ENCODE measurements around the gene DENND1C. TPM values are rescaled to one million over a fixed set of nuclear protein-coding genes. Genes with fewer than 3 reads are reported as not detected.

DENND1C gene
- total RNA-seq, 1 donor from 2014 or later = 15.1 TPM

- Histone ChIP-seq H3K27me3 (ENCODE audit: low read depth) (no peaks in the 10 kb centered on the region), H3K27ac (no peak overlapping the region), H3K9me3 (no peaks in the 10 kb centered on the region), H3K4me1 (no peaks in the 10 kb centered on the region), H3K36me3 (no peaks in the 10 kb centered on the region), H3K4me3 (no peak overlapping the region)
- intact Hi-C loops (cut with DNase I) = no loop called here
- no peak for ATAC-seq
- TF ChIP-seq CTCF (IDR thresholded peaks at IDR 0.05) = no peak
- no peak for DNase-seq
Observed at GRCh38 chr19:6491802-6492592, 10.4 kb upstream of the DENND1C start.

- Histone ChIP-seq H3K4me1 (no peaks in the 10 kb centered on the region), H3K9me3 (no peaks in the 10 kb centered on the region), H3K27me3 (ENCODE audit: low read depth) (no peaks in the 10 kb centered on the region), H3K27ac (no peak overlapping the region), H3K36me3 (no peaks in the 10 kb centered on the region), H3K4me3 (no peak overlapping the region)
- TF ChIP-seq CTCF (IDR thresholded peaks at IDR 0.05) = no peak
- intact Hi-C loops (cut with DNase I) = no loop called here
- no peak for DNase-seq
- ATAC-seq = no peak
Observed at GRCh38 chr19:6490134-6490533, 8.5 kb upstream of the DENND1C start.

GRCh38 chr19:6489278-6490061 lies 7.9 kb upstream of the DENND1C start:
- Histone ChIP-seq H3K36me3 (no peaks in the 10 kb centered on the region), H3K4me1 (no peaks in the 10 kb centered on the region), H3K4me3 (no peak overlapping the region), H3K27me3 (ENCODE audit: low read depth) (no peaks in the 10 kb centered on the region), H3K27ac (no peak overlapping the region), H3K9me3 (no peaks in the 10 kb centered on the region)
- DNase-seq (no peak), ATAC-seq (no peak)
- no peak for TF ChIP-seq CTCF (IDR thresholded peaks at IDR 0.05)
- intact Hi-C loops (cut with DNase I) = no loop called here

GRCh38 chr19:6484831-6485230 lies 3.2 kb upstream of the DENND1C start:
- H3K4me1 ChIP-seq = no peaks in the 10 kb centered on the region
- DNase-seq (no peak), ATAC-seq (no peak)
- no peak overlapping the region for H3K4me3 ChIP-seq
- TF ChIP-seq CTCF (IDR thresholded peaks at IDR 0.05) = no peak
- H3K36me3 ChIP-seq = no peaks in the 10 kb centered on the region
- H3K9me3 ChIP-seq = no peaks in the 10 kb centered on the region
- intact Hi-C loops (cut with DNase I) = no loop called here
- no peak overlapping the region for H3K27ac ChIP-seq
- peaks cover 6% of the 10 kb centered on the region for H3K27me3 ChIP-seq (ENCODE audit: low read depth)

GRCh38 chr19:6484230-6484629 lies 2.6 kb upstream of the DENND1C start:
- Histone ChIP-seq H3K36me3 (no peaks in the 10 kb centered on the region), H3K4me1 (no peaks in the 10 kb centered on the region), H3K4me3 (no peak overlapping the region), H3K9me3 (no peaks in the 10 kb centered on the region), H3K27me3 (ENCODE audit: low read depth) (peaks cover 6% of the 10 kb centered on the region), H3K27ac (no peak overlapping the region)
- ATAC-seq (peak; percentile 5 to 13), DNase-seq (peak; percentile 61)
- intact Hi-C loops (cut with DNase I) = no loop called here
- TF ChIP-seq CTCF (IDR thresholded peaks at IDR 0.05) = no peak
